ENCODE data around the gene ANKRD11. TPM values are rescaled to one million over a fixed set of nuclear protein-coding genes. Genes with fewer than 3 reads are reported as not detected.

Gene ANKRD11
- total RNA-seq, 1 donor = 97.4 TPM

GRCh38 chr16:89448656-89449055, 41.7 kb downstream of the ANKRD11 start:
- no peaks in the 10 kb centered on the region for H3K27me3 ChIP-seq (ENCODE audit: insufficient read depth, low read length)
- H3K9me3 ChIP-seq (ENCODE audit: low read depth, low read length) = no peaks in the 10 kb centered on the region
- no peaks in the 10 kb centered on the region for H3K36me3 ChIP-seq (ENCODE audit: insufficient read depth, low read length)
- peaks cover 87% of the 10 kb centered on the region for H4K20me1 ChIP-seq (ENCODE audit: insufficient read depth, low read length)
- no peak overlapping the region for H2AFZ ChIP-seq (ENCODE audit: low read length)
- H3K4me3 ChIP-seq (ENCODE audit: insufficient read depth, low read length) = no peak overlapping the region
- H3K4me2 ChIP-seq (ENCODE audit: insufficient read depth, low read length) = no peak overlapping the region
- peaks cover 100% of the 10 kb centered on the region for H3K79me2 ChIP-seq (ENCODE audit: insufficient read depth, low read length)
- H3K4me1 ChIP-seq (ENCODE audit: insufficient read depth, low read length) = peaks cover 38% of the 10 kb centered on the region
- TF ChIP-seq CTCF (IDR thresholded peaks at IDR 0.05; ENCODE audit: extremely low read depth, low read depth, low read length) = no peak
- no peak overlapping the region for H3K27ac ChIP-seq (ENCODE audit: low read depth, low read length)
- peak; percentile 36 for DNase-seq (ENCODE audit: insufficient read length, low spot score, missing footprints)

GRCh38 chr16:89446975-89447293, 43.4 kb downstream of the ANKRD11 start:
- Histone ChIP-seq H3K36me3 (ENCODE audit: insufficient read depth, low read length) (no peaks in the 10 kb centered on the region), H3K4me2 (ENCODE audit: insufficient read depth, low read length) (no peak overlapping the region), H3K4me1 (ENCODE audit: insufficient read depth, low read length) (peaks cover 51% of the 10 kb centered on the region), H3K79me2 (ENCODE audit: insufficient read depth, low read length) (peaks cover 99% of the 10 kb centered on the region), H2AFZ (ENCODE audit: low read length) (no peak overlapping the region), H3K9me3 (ENCODE audit: low read depth, low read length) (no peaks in the 10 kb centered on the region), H3K4me3 (ENCODE audit: insufficient read depth, low read length) (no peak overlapping the region), H3K27me3 (ENCODE audit: insufficient read depth, low read length) (no peaks in the 10 kb centered on the region), H4K20me1 (ENCODE audit: insufficient read depth, low read length) (peaks cover 87% of the 10 kb centered on the region), H3K27ac (ENCODE audit: low read depth, low read length) (peak overlapping the region; percentile 12)
- DNase-seq (ENCODE audit: insufficient read length, low spot score, missing footprints) = peak; percentile 32
- no peak for TF ChIP-seq CTCF (IDR thresholded peaks at IDR 0.05; ENCODE audit: extremely low read depth, low read depth, low read length)

- Histone ChIP-seq H3K4me1 (ENCODE audit: insufficient read depth, low read length) (peaks cover 54% of the 10 kb centered on the region), H3K79me2 (ENCODE audit: insufficient read depth, low read length) (peaks cover 99% of the 10 kb centered on the region), H3K9me3 (ENCODE audit: low read depth, low read length) (no peaks in the 10 kb centered on the region), H3K36me3 (ENCODE audit: insufficient read depth, low read length) (no peaks in the 10 kb centered on the region), H3K4me3 (ENCODE audit: insufficient read depth, low read length) (no peak overlapping the region), H3K27me3 (ENCODE audit: insufficient read depth, low read length) (no peaks in the 10 kb centered on the region), H3K4me2 (ENCODE audit: insufficient read depth, low read length) (no peak overlapping the region), H3K27ac (ENCODE audit: low read depth, low read length) (peak overlapping the region; percentile 12), H2AFZ (ENCODE audit: low read length) (no peak overlapping the region), H4K20me1 (ENCODE audit: insufficient read depth, low read length) (peaks cover 89% of the 10 kb centered on the region)
- DNase-seq (ENCODE audit: insufficient read length, low spot score, missing footprints) = no peak
- TF ChIP-seq CTCF (IDR thresholded peaks at IDR 0.05; ENCODE audit: extremely low read depth, low read depth, low read length) = no peak
These were observed 44.0 kb downstream of the ANKRD11 start for GRCh38 chr16:89446136-89446974.

DNA sequence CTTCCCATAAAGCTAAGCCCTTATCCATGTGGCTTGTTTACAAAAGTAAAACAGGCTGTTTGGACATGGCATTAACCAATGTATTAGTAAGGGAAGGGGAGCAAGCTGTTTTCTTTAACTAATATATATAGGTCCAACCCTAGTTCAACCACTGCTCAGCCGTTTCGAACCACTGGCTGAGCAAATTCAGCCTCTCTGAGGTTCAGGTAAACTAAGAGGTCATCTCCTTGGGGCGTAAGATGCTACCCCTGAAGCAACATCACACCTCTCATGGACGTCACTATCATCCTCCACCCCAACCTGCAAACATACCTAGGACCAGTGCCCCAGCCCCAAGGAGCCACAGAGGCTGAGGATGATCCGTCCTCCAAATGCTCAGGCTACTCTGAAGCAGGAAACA, 45.2 kb downstream of the ANKRD11 start:
- Histone ChIP-seq H3K4me1 (ENCODE audit: insufficient read depth, low read length) (peaks cover 49% of the 10 kb centered on the region), H3K4me2 (ENCODE audit: insufficient read depth, low read length) (no peak overlapping the region), H2AFZ (ENCODE audit: low read length) (no peak overlapping the region), H3K36me3 (ENCODE audit: insufficient read depth, low read length) (no peaks in the 10 kb centered on the region), H3K27ac (ENCODE audit: low read depth, low read length) (peak overlapping the region; percentile 38), H3K27me3 (ENCODE audit: insufficient read depth, low read length) (no peaks in the 10 kb centered on the region), H3K79me2 (ENCODE audit: insufficient read depth, low read length) (peaks cover 99% of the 10 kb centered on the region), H3K9me3 (ENCODE audit: low read depth, low read length) (no peaks in the 10 kb centered on the region), H3K4me3 (ENCODE audit: insufficient read depth, low read length) (no peak overlapping the region), H4K20me1 (ENCODE audit: insufficient read depth, low read length) (peaks cover 85% of the 10 kb centered on the region)
- TF ChIP-seq CTCF (IDR thresholded peaks at IDR 0.05; ENCODE audit: extremely low read depth, low read depth, low read length) = no peak
- no peak for DNase-seq (ENCODE audit: insufficient read length, low spot score, missing footprints)
